ENCODE data around the gene ELOVL6. TPM values are rescaled to one million over a fixed set of nuclear protein-coding genes. Genes with fewer than 3 reads are reported as not detected.

ELOVL6 gene
- total and polyA plus RNA-seq, 8 donors, result 8.8 to 43.0 (median 12.5) TPM

DNA sequence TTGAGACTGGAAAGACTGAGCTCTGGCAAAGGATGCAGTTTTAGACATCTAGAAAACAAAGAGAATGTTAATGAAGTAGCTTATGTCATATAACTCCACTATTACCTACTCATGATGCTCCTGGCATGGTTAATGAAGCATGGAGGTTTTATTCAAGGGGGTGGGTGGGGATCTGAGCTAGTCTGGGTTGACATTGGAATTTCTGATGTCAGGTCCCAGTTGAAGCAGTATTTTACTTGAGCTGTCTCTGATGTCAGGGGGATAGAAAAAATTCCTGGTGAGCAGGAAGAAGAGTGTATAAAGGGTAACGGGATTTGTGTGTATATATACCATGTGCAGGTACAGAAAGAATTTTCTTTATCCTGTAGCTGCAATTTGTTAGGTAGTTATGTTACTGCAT is 102.0 kb downstream of the ELOVL6 start:
- Histone ChIP-seq H3K36me3 (no peaks in the 10 kb centered on the region), H3K27ac (no peak overlapping the region), H3K27me3 (no peaks in the 10 kb centered on the region), H3K4me1 (no peaks in the 10 kb centered on the region), H3K4me3 (no peak overlapping the region), H3K9me3 (no peaks in the 10 kb centered on the region)
- intact Hi-C loops (cut with DNase I), result no loop called here
- ATAC-seq (no peak), DNase-seq (no peak)
- TF ChIP-seq, protein P1, sequence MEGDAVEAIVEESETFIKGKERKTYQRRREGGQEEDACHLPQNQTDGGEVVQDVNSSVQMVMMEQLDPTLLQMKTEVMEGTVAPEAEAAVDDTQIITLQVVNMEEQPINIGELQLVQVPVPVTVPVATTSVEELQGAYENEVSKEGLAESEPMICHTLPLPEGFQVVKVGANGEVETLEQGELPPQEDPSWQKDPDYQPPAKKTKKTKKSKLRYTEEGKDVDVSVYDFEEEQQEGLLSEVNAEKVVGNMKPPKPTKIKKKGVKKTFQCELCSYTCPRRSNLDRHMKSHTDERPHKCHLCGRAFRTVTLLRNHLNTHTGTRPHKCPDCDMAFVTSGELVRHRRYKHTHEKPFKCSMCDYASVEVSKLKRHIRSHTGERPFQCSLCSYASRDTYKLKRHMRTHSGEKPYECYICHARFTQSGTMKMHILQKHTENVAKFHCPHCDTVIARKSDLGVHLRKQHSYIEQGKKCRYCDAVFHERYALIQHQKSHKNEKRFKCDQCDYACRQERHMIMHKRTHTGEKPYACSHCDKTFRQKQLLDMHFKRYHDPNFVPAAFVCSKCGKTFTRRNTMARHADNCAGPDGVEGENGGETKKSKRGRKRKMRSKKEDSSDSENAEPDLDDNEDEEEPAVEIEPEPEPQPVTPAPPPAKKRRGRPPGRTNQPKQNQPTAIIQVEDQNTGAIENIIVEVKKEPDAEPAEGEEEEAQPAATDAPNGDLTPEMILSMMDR (IDR thresholded peaks at IDR 0.05), result no peak

DNA sequence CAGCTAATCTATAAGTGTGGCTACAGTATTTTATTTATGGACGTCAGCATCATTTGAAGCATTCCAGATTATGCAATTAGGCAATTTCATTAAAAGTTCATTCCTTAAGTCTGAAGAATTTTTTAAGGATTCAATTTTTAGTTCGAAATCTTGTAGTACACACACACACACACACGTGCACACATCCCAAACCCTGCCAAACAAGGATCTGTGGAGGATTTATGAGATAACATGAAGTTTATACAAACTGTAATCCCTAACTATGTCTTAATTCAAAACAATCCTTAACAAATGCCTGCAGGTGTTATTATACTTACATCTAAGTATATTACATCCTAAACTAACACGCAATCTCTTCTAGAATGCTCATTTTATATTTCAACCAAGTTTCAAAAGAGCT is 105.8 kb downstream of the ELOVL6 start:
- H3K4me3 ChIP-seq, result no peak overlapping the region
- ATAC-seq, result no peak
- H3K36me3 ChIP-seq, result no peaks in the 10 kb centered on the region
- no peak overlapping the region for H3K27ac ChIP-seq
- DNase-seq, result no peak
- TF ChIP-seq, protein P1 (IDR thresholded peaks at IDR 0.05), result no peak
- intact Hi-C loops (cut with DNase I), result no loop called here
- H3K27me3 ChIP-seq, result no peaks in the 10 kb centered on the region
- H3K9me3 ChIP-seq, result no peaks in the 10 kb centered on the region
- H3K4me1 ChIP-seq, result no peaks in the 10 kb centered on the region

GRCh38 chr4:110091434-110092140 is 106.8 kb downstream of the ELOVL6 start:
- no peak for DNase-seq
- intact Hi-C loops (cut with DNase I), result no loop called here
- TF ChIP-seq, protein P1 (IDR thresholded peaks at IDR 0.05), result no peak
- no peaks in the 10 kb centered on the region for H3K9me3 ChIP-seq
- ATAC-seq, result no peak
- H3K27ac ChIP-seq, result no peak overlapping the region
- H3K36me3 ChIP-seq, result no peaks in the 10 kb centered on the region
- H3K27me3 ChIP-seq, result no peaks in the 10 kb centered on the region
- peaks cover 0 to 6% of the 10 kb centered on the region in 2 donors for H3K4me1 ChIP-seq
- H3K4me3 ChIP-seq, result no peak overlapping the region

DNA sequence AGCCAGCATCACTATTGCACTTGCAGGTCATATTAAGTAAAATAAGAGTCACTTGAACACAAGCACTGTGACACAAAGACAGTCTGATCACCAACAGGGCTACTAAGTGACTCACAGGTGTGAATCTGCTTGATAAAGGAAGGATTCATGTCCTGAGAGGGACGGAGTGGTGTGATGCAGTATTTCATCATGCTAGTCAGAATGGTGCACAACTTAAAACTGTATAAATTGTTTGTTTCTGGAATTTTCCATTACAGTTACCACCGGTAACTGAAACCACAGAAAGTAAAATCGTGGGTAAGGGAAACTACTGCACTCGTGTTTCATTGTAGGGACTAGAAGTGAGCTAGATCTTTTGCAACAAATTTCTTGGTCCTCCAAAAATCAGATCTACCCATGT is 109.7 kb downstream of the ELOVL6 start:
- no peaks in the 10 kb centered on the region for H3K27me3 ChIP-seq
- no peak for DNase-seq
- H3K36me3 ChIP-seq, result no peaks in the 10 kb centered on the region
- no peaks in the 10 kb centered on the region for H3K9me3 ChIP-seq
- H3K4me1 ChIP-seq, result peaks cover 0 to 11% of the 10 kb centered on the region in 2 donors
- TF ChIP-seq, protein P1 (IDR thresholded peaks at IDR 0.05), result no peak
- H3K4me3 ChIP-seq, result no peak overlapping the region
- ATAC-seq, result no peak
- H3K27ac ChIP-seq, result no peak overlapping the region
- intact Hi-C loops (cut with DNase I), result no loop called here

DNA sequence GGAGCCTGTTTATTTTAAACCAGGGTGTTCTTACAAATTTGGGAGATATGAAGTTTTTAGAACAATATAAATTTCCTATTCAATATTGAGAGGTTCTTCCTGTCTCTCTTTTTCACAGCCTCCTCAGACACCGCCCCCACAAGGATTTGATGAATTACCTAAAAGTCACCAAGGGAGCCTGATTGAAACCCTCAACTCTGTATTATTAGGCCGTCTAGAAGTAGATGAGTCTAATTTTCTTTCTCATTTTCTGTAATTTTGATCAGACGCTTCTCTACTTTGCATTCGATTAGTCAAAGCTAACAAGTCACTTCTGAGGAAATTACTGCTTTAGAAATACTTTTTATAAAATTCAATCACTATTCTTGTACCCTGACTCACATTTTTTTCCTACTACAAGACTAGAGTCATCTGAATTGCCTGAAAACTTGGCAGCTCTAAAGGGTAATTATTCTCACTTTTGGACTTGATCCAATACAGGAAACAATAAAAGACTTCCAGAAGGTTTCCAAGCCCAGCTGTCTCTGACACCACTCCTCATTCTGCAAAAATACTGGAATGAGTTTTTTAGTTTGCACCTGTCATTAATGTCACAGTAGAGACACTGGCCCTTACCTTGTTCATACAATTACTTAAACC is 111.2 kb downstream of the ELOVL6 start:
- H3K27ac ChIP-seq, result no peak overlapping the region
- H3K27me3 ChIP-seq, result no peaks in the 10 kb centered on the region
- H3K36me3 ChIP-seq, result no peaks in the 10 kb centered on the region
- H3K4me1 ChIP-seq, result peaks cover 0 to 11% of the 10 kb centered on the region in 2 donors
- no peak for ATAC-seq
- TF ChIP-seq, protein P1 (IDR thresholded peaks at IDR 0.05), result no peak
- intact Hi-C loops (cut with DNase I), result no loop called here
- H3K4me3 ChIP-seq, result no peak overlapping the region
- DNase-seq, result peak in 1 of 4 donors; percentile 33
- H3K9me3 ChIP-seq, result no peaks in the 10 kb centered on the region
